NCI-H1105 treated with DMSO at 0.1 percent for 48 hours (cell line): Measurements from ENCODE around the gene DSC1.
A peak's percentile ranks its signal among the peaks of the same experiment; 100 is the strongest.

Experiments used
- DNase-seq: peaks from one replicate; lab custom pipeline; 2025; lab: John Stamatoyannopoulos, UW

DSC1 gene

GRCh38 chr18:31104444-31104843, 58.2 kb downstream of the DSC1 start:
- DNase-seq = no peak

DNA sequence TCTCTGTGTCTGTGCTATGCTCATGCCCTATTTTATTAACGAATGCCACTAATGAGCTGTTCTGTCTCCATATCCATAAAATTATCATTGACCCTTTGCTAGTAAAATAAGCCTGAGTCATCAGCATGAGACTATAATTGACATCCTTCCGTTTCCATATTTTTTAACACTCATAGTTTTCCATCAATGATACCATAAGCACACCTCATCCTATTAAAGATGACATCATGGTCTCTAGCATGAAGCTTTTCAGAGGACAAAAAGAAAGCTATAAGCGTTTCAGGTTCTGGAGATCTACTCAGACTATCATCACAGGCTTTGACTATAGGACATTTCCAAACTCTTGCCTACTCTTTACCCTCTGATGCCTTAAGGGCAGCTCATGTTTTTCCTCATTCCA, 59.2 kb downstream of the DSC1 start:
- DNase-seq = no peak

- DNase-seq = no peak
These were observed 59.7 kb downstream of the DSC1 start for GRCh38 chr18:31102941-31103340.

DNA sequence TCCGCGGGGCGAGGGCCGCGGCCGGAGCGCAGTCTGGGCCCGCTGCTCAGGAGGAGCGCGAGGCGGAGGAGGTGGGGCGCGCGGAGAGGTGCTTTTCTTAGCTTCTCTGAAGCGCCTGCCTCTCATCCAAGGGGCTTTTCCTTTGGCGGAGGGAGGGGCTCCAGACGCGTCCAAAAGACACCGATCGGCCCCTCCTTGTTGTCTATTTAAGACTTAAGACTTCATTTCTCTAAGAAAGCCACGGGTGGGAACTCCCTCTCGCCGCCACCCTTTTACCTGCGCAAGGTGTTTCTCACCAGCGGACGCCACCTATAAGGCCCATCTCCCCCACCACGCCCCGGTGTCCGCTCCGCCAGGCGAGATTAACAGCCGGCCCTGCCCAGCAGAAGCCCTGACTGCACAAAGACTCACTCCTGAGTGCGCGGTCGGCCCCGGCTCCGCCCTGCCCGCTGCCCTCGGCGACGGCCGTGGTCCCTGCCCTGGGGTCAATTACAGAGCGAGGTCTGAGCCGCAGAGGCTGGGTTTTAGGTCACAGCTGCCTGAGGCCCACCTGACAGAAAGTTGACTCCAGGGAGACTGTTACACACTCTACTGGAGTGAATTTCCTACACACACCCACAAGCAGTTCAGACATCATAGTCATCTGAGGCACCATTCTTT, 60.5 kb downstream of the DSC1 start, which contains the start of gene DSC2:
Gene DSC2 (minus strand): TSS at position 397 of the 660 bp plus-strand sequence. CDS start 450 bp downstream, outside the sequence.
- DNase-seq = peak; percentile 74

DNA sequence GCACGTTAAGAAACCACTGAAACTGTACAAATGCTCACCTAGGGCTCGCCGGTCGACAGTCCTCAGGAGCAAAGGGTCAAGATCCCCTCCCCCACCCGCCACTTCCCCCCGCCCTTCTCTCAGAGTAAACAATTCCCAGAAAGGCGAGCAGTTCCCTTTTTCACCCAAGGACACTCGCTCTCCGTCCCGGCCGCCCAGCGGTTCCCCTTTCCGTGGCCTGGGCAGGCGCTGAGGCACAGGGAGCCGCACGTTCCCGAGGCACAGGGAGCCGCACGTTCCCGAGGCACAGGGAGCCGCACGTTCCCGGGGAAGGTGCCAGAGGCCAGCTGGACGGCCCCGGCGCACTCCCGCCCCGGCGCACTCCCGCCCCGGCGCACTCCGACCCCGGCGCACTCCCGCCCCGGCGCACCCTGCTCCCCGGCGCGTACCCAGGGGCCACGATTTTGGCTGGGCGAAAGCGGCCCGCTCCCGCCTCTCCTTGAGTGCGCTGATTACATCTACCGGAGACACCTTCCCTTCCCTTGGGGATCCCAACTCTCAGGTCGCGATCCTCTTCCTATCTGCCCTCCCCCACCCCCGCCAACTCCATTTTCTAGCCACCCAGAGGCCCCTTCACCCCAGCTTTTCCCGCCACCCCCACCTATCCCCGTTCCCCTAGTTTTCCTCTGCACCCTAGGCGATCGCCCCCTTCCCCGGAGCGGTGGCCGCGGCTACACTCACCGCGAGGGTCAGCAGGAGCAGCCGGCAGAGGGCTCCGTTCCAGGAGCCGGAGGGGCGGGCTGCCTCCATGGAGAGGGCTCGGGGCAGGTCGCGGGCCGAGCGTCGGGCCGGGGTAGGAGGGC, 61.3 kb downstream of the DSC1 start:
- peak; percentile 58 for DNase-seq

DNA sequence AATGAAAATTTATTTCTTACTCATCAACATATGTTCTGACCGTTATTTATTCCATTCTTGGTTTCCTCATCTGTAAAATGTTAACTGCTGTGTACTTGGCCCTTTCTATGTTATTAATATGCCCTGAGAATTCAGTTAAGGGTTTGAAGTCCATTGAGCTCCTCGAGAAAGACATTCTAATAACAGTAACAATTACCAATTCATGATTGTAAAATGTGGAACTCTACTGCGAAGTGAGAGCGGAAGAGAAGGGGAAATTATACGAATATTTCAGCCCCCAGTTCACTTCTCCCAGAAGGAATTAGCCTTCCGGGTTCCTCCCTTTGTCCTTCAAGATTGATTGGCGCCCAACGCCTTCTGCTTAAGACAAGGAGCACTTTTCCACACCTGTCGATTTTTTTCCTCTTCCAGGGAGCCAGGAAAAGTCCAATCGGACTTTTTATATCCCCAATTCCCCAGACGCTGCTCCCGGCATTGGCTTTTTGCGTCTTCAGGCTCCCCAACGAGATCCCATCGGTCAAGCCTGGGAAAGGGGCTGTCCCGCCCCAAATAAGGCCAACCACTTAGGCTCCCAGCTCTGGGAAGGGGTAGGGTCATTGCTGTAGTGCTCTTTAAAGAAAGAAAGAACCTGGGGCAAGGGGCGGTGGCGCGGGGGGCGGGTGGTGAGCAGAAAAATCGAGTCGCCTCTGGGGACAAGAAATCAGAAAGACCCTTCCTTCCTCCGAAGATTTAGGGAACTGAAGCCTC, 62.0 kb downstream of the DSC1 start:
- no peak for DNase-seq

GRCh38 chr18:31099450-31100230, 63.0 kb downstream of the DSC1 start:
- DNase-seq = no peak

- DNase-seq = no peak
These were observed 63.8 kb downstream of the DSC1 start for GRCh38 chr18:31098878-31099277.

- DNase-seq = no peak
These were observed 65.0 kb downstream of the DSC1 start for GRCh38 chr18:31097666-31098065.

- no peak for DNase-seq
These were observed 68.8 kb downstream of the DSC1 start for GRCh38 chr18:31093880-31094279.

DNA sequence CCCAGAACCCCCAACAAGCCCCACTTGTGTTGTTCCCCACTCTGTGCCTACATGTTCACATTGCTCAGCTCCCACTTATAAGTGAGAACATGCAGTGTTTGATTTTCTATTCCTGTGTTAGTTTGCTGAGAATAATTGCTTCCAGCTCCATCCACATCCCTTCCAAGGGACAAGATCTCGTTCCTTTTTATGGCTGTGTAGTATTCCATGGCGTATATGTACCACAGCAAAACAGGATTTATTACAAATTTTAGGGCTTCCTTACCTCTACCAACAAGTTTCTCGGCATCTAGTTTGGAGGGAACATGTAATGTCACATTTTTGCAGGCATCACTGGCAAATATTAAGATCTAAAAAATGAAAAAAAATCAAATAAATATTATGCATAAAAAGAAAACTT, 69.4 kb downstream of the DSC1 start:
- no peak for DNase-seq

DNA sequence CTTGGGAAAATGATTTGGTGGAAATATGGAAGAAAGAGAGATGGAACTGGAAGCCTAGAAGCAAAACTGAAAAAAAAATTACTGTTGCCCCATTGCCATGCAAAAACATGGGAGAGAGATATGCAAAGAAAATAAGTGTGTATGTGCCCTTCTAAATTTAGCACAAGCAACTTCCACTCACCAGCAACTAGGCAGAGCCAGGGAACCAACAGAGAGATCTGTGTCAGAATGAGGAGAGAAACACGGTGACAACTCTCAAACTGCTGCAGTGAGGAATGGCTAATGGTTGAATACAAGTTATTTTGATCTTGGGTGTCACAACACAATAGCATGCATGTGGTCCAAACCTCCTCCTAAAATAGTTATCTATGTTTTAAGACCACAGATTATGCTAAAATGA, 71.3 kb downstream of the DSC1 start:
- no peak for DNase-seq

- no peak for DNase-seq
These were observed 74.1 kb downstream of the DSC1 start for GRCh38 chr18:31088532-31088931.

DNA sequence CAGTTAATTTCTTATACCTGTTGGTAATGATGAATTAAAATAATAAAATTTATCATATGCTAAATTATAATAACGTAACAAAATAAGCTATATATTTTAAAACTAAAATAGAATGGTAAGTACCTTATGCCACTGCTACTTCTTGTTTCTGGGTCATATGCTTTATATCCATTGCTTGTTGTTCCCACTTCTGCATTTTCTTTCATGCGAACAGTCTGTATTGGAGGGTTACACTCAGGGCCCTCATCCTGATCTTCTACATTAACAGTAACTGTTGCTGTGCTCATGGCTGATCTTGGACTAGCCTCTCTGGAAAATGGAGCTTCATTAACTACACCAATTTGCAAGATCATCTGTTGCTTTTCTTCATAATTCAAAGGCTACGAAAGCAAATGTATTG, 82.7 kb downstream of the DSC1 start:
- no peak for DNase-seq
